Measurements from ENCODE around the gene GDF15.

DNA sequence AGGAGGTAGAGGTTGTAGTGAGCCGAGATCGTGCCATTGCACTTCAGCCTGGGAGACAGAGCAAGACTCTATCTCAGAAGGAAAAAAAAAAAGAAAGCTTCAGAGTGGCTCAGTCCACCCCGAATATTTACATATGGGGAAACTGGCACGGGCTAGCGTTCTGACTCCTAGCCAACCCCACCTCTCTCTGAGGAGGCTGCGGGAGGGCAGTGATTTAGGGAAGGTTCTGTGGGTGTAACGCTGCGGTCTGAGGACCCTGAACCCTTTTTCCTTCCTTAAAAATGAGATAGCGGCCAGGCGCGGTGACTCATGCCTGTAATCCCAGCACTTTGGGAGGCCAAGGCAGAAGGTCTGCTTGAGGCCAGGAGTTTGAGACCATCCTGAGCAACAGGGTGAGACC lies 6.5 kb downstream of the GDF15 start:
- TF ChIP-seq, protein P1, sequence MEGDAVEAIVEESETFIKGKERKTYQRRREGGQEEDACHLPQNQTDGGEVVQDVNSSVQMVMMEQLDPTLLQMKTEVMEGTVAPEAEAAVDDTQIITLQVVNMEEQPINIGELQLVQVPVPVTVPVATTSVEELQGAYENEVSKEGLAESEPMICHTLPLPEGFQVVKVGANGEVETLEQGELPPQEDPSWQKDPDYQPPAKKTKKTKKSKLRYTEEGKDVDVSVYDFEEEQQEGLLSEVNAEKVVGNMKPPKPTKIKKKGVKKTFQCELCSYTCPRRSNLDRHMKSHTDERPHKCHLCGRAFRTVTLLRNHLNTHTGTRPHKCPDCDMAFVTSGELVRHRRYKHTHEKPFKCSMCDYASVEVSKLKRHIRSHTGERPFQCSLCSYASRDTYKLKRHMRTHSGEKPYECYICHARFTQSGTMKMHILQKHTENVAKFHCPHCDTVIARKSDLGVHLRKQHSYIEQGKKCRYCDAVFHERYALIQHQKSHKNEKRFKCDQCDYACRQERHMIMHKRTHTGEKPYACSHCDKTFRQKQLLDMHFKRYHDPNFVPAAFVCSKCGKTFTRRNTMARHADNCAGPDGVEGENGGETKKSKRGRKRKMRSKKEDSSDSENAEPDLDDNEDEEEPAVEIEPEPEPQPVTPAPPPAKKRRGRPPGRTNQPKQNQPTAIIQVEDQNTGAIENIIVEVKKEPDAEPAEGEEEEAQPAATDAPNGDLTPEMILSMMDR (IDR thresholded peaks at IDR 0.05), result no peak
- TF ChIP-seq POLR2AphosphoS5 (IDR thresholded peaks at IDR 0.05), result no peak
- no peak for TF ChIP-seq POLR2A (IDR thresholded peaks at IDR 0.05)
- no peak for TF ChIP-seq EP300 (IDR thresholded peaks at IDR 0.05)
